ENCODE data around the gene PRLR. TPM values are rescaled to one million over a fixed set of nuclear protein-coding genes. Genes with fewer than 3 reads are reported as not detected.

Gene PRLR
- total and polyA plus RNA-seq, 4 donors = 1.4 to 13.7 (median 3.9) TPM

DNA sequence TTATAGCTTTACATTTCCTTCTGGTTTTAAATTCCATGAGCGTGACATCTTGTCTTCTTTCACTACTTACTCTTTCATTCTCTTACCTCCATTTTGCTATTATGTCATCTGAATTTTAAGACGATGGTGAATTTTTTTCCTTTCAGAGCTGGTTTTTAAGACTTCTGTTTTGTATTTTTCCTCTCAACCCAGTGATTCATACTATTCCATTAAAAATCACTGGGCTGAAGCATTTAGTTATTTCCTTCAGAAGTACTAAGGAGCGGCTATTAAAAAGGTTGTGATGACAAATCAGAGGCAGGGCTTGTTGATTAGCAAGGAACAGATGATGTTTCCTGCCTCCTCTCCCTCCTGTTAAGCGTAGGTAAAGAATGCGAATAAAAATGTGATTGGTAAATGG lies 199.0 kb downstream of the PRLR start:
- no peak for DNase-seq (ENCODE audit: low read depth in 4 of 6, low spot score in 6 of 6)
- no CpG with 5 or more reads among the region's 5 CpGs for WGBS (ENCODE audit: insufficient coverage)

DNA sequence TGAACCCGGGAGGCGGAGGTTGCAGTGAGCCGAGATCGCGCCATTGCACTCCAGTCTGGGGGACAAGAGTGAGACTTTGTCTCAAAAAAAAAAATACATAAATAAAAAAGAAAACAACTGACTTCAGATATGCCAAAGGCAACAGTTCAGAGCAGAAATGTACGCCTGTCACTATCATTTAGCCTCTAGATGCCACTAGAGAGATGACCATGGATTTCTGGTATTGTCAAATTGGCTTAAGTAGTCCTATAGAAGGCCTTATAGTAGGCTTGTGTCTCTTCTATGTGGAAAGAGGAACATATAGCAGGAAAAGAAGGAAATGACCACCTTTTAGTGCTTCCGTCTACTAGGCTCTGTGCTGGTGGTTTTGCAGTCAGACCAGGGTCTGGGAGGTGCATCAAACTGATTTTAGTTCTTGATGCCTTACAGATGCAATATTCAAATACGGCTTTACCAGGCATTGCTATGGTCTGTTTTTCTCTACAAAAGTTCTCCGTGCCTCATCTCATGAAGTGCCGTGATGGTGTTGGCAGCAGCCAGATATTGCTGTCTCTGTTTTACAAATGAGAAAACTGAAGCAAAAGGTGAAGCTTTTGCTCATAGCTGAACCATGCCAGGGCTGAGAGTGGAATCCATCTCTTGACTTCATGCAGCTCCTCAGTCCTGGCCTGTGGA lies 199.7 kb downstream of the PRLR start:
- H3K27me3 ChIP-seq (ENCODE audit: control insufficient read depth, insufficient read depth, low read length) = no peaks in the 10 kb centered on the region
- H3K36me3 ChIP-seq (ENCODE audit: control insufficient read depth, insufficient read depth, low read length) = no peaks in the 10 kb centered on the region
- H3K27ac ChIP-seq (ENCODE audit: low read depth, low read length) = no peak overlapping the region
- WGBS (ENCODE audit: insufficient coverage) = 44% methylated on average over 4 of the region's 10 CpGs
- no peak overlapping the region for H3K4me3 ChIP-seq (ENCODE audit: low read depth, low read length)
- no peaks in the 10 kb centered on the region for H3K4me1 ChIP-seq (ENCODE audit: control insufficient read depth, insufficient read depth, low read length)
- DNase-seq (ENCODE audit: low read depth in 4 of 6, low spot score in 6 of 6) = peak in 1 of 6 donors; percentile 23
- H3K9me3 ChIP-seq (ENCODE audit: control insufficient read depth, insufficient read depth, low read length) = no peaks in the 10 kb centered on the region

More for the DNA sequence above, 199.0 kb downstream of the PRLR start:
- no peaks in the 10 kb centered on the region for H3K9me3 ChIP-seq (ENCODE audit: control insufficient read depth, insufficient read depth, low read length)
- H3K4me3 ChIP-seq (ENCODE audit: low read depth, low read length) = no peak overlapping the region
- H3K36me3 ChIP-seq (ENCODE audit: control insufficient read depth, insufficient read depth, low read length) = no peaks in the 10 kb centered on the region
- no peaks in the 10 kb centered on the region for H3K4me1 ChIP-seq (ENCODE audit: control insufficient read depth, insufficient read depth, low read length)
- H3K27ac ChIP-seq (ENCODE audit: low read depth, low read length) = no peak overlapping the region
- no peaks in the 10 kb centered on the region for H3K27me3 ChIP-seq (ENCODE audit: control insufficient read depth, insufficient read depth, low read length)

DNA sequence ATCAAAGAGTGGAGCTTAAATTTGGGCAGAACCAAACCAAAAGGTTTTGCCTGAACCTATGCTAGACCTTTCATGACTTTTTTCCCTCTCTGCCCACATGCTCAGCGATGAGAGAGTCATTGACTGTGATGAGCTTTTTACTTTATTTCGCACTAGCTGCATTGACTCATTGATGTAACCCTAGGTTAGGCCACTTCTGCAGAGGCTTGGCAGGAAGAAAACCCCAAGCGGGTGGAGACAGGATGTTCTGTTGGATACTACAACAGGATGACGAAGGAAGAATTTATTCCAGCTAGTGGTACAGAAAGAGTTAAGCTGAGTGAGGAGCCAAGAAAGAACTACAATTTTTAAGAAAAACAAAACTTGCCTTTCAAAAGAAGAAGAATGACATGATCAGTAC lies 201.0 kb downstream of the PRLR start:
- Histone ChIP-seq H3K9me3 (ENCODE audit: control insufficient read depth, insufficient read depth, low read length) (no peaks in the 10 kb centered on the region), H3K4me3 (ENCODE audit: low read depth, low read length) (no peak overlapping the region), H3K27ac (ENCODE audit: low read depth, low read length) (no peak overlapping the region), H3K4me1 (ENCODE audit: control insufficient read depth, insufficient read depth, low read length) (no peaks in the 10 kb centered on the region), H3K36me3 (ENCODE audit: control insufficient read depth, insufficient read depth, low read length) (no peaks in the 10 kb centered on the region), H3K27me3 (ENCODE audit: control insufficient read depth, insufficient read depth, low read length) (no peaks in the 10 kb centered on the region)
- DNase-seq (ENCODE audit: low read depth in 4 of 6, low spot score in 6 of 6) = no peak
- no CpG with 5 or more reads among the region's 4 CpGs for WGBS (ENCODE audit: insufficient coverage)

DNA sequence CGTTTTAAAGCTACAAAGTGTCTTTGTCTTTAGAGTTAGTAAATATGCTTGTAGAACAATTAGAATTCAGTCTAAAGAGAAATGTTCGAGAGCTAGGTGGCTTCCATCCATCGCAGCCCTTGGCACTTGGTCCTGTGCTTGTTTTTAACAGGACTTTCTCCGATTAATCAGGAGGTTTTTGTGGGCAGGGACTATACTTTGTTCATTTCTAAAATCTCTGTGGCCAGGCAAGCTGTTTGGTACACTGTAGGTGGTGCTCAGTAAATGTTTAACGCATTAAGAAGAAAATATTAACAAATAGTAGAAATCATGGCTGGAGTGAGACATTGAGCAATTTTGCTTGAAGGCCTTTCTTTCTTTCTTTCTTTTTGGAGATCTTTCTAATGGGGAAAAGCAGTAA lies 203.3 kb downstream of the PRLR start:
- WGBS (ENCODE audit: insufficient coverage) = 79% methylated on average over 2 of the region's 5 CpGs

DNA sequence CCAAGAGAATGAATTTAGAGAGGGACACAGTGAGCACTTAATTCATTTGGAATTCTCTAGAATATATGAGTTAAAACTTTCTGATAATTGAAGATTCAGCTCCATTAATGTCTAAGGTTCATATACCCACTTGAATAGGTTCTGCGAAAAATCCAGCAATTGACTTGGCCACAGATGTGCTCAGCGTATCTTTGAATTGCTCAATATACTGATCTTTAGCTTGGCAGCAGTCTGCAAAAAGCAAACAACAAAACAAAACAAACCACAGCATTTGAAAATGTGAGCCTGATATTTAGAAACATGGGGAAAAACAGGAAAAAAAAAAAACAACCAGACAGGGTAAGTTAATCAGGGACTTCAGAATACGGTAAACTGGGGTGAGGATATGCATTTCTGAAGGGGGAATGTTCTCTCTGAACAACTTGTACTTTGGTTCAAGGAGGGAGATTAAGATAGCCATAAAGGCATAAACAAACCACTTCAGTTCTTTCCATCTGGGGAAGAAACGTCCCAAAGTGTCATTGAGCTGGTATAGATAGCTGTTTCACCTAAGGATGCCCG lies 203.9 kb downstream of the PRLR start:
- no peak overlapping the region for H3K27ac ChIP-seq (ENCODE audit: low read depth, low read length)
- DNase-seq (ENCODE audit: low read depth in 4 of 6, low spot score in 6 of 6) = no peak
- no peaks in the 10 kb centered on the region for H3K4me1 ChIP-seq (ENCODE audit: control insufficient read depth, insufficient read depth, low read length)
- H3K9me3 ChIP-seq (ENCODE audit: control insufficient read depth, insufficient read depth, low read length) = no peaks in the 10 kb centered on the region
- WGBS (ENCODE audit: insufficient coverage) = no CpG with 5 or more reads among the region's 5 CpGs
- no peaks in the 10 kb centered on the region for H3K36me3 ChIP-seq (ENCODE audit: control insufficient read depth, insufficient read depth, low read length)
- no peak overlapping the region for H3K4me3 ChIP-seq (ENCODE audit: low read depth, low read length)
- H3K27me3 ChIP-seq (ENCODE audit: control insufficient read depth, insufficient read depth, low read length) = no peaks in the 10 kb centered on the region

More for the DNA sequence above, 203.3 kb downstream of the PRLR start:
- Histone ChIP-seq H3K36me3 (ENCODE audit: control insufficient read depth, insufficient read depth, low read length) (no peaks in the 10 kb centered on the region), H3K27me3 (ENCODE audit: control insufficient read depth, insufficient read depth, low read length) (no peaks in the 10 kb centered on the region), H3K4me3 (ENCODE audit: low read depth, low read length) (no peak overlapping the region), H3K4me1 (ENCODE audit: control insufficient read depth, insufficient read depth, low read length) (no peaks in the 10 kb centered on the region), H3K9me3 (ENCODE audit: control insufficient read depth, insufficient read depth, low read length) (no peaks in the 10 kb centered on the region), H3K27ac (ENCODE audit: low read depth, low read length) (no peak overlapping the region)
- no peak for DNase-seq (ENCODE audit: low read depth in 4 of 6, low spot score in 6 of 6)

DNA sequence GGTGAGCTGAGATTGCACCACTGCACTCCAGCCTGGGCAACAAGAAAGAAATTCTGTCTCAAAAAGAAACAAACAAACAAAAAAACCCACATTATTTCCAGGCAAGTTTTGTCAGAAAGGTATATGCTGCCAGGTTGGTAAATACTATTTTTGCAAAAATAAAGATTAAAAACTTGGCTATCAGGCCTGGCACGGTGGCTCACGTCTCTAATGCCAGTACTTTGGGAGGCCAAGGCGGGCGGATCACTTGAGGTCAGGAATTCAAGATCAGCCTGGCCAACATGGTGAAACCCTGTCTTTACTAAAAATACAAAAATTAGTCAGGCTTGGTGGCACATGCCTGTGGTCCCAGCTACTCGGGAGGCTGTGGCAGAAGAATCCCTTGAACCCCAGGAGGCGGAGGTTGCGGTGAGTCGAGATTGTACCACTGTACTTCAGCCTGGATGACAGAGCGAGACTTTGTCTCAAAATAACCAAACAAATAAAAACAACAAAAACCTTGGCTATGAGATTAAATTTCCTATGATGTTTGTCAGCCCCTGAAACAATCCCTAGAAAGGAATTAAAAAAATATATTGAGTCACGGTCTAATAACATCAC lies 205.3 kb downstream of the PRLR start:
- Histone ChIP-seq H3K4me1 (ENCODE audit: control insufficient read depth, insufficient read depth, low read length) (no peaks in the 10 kb centered on the region), H3K4me3 (ENCODE audit: low read depth, low read length) (no peak overlapping the region), H3K27ac (ENCODE audit: low read depth, low read length) (no peak overlapping the region), H3K27me3 (ENCODE audit: control insufficient read depth, insufficient read depth, low read length) (no peaks in the 10 kb centered on the region), H3K9me3 (ENCODE audit: control insufficient read depth, insufficient read depth, low read length) (no peaks in the 10 kb centered on the region), H3K36me3 (ENCODE audit: control insufficient read depth, insufficient read depth, low read length) (no peaks in the 10 kb centered on the region)
- 91% methylated on average over 5 of the region's 10 CpGs for WGBS (ENCODE audit: insufficient coverage)
- no peak for DNase-seq (ENCODE audit: low read depth in 4 of 6, low spot score in 6 of 6)

DNA sequence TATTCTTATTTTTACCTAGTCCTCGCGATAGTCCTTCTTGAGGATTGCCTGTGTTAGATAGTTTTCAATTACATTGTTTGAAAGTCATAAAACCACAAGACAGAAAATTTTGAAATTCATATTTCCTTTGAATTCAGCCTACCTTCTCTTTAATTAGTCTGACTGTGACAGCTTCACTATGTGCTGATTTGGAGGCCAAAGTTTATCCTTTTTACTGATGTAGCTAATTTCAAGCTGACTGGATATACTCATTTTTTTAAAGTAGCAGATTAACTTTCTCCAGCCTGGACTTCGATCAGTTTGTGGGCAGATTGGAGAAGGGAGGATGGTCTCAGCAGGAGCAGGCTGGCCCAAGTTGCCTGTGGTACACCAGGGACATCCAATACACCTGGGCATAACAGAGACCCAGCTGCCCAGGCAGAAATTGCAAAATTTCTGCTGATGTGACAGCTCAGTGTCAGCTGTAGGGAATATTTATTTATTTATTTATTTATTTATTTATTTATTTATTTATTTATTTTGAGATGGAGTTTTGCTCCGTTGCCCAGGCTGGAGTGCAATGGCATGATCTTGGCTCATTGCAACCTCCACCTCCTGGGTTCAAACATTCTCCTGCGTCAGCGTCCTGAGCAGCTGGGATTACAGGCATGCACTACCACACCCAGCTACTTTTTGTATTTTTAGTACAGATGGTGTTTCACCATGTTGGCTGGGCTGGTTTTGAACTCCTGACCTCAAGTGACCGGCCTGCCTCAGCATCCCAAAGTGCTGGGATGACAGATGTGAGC lies 206.7 kb downstream of the PRLR start:
- H3K27ac ChIP-seq (ENCODE audit: low read depth, low read length) = no peak overlapping the region
- no peak for DNase-seq (ENCODE audit: low read depth in 4 of 6, low spot score in 6 of 6)
- WGBS (ENCODE audit: insufficient coverage) = 100% methylated on average over 1 of the region's 7 CpGs
- no peaks in the 10 kb centered on the region for H3K27me3 ChIP-seq (ENCODE audit: control insufficient read depth, insufficient read depth, low read length)
- no peaks in the 10 kb centered on the region for H3K9me3 ChIP-seq (ENCODE audit: control insufficient read depth, insufficient read depth, low read length)
- no peaks in the 10 kb centered on the region for H3K36me3 ChIP-seq (ENCODE audit: control insufficient read depth, insufficient read depth, low read length)
- H3K4me1 ChIP-seq (ENCODE audit: control insufficient read depth, insufficient read depth, low read length) = no peaks in the 10 kb centered on the region
- no peak overlapping the region for H3K4me3 ChIP-seq (ENCODE audit: low read depth, low read length)

DNA sequence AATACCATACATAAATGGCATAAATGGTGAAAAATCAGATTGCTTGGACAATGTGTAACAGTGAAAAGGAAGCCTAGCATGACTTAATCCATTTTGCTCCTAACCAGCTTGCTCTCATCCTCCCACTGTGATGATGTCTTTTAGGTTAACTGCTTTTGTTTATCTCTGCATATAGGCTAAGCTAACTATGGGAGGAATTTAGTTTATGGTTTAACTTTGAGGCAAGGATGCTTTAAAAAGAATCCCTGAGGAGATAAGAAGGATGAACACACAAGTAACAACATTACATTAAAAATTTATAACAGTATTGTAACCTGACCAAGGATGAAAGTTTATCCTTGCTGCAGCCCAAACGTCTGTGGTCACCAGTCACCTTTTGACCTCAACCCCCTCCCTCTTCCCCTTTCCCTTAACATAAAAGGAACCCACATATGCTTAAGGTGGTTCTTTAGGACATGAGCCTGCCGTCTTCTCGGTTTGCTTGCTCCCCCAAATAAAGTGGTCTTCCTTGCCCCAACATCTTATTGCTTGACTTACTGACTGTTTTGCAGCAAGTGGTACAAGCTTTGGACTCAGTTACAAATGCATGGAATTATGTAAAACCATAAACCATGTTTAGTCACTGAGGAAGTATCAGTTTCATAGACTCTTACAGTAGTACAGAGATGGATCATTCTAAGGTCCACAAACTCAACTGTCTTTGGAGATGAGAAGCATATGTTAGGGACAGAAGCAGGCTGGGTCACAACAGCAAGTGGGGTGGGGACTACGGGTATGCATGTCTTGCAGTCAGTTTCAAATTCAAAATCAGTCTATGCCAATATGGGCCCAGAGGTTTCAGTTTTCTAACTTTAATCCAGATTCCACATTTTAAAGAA lies 213.9 kb downstream of the PRLR start:
- no peaks in the 10 kb centered on the region for H3K36me3 ChIP-seq (ENCODE audit: control insufficient read depth, insufficient read depth, low read length)
- H3K9me3 ChIP-seq (ENCODE audit: control insufficient read depth, insufficient read depth, low read length) = no peaks in the 10 kb centered on the region
- no peak for DNase-seq (ENCODE audit: low read depth in 4 of 6, low spot score in 6 of 6)
- WGBS (ENCODE audit: insufficient coverage) = 61% methylated on average over 2 of the region's 4 CpGs
- H3K4me1 ChIP-seq (ENCODE audit: control insufficient read depth, insufficient read depth, low read length) = no peaks in the 10 kb centered on the region
- no peak overlapping the region for H3K4me3 ChIP-seq (ENCODE audit: low read depth, low read length)
- H3K27me3 ChIP-seq (ENCODE audit: control insufficient read depth, insufficient read depth, low read length) = no peaks in the 10 kb centered on the region
- no peak overlapping the region for H3K27ac ChIP-seq (ENCODE audit: low read depth, low read length)

DNA sequence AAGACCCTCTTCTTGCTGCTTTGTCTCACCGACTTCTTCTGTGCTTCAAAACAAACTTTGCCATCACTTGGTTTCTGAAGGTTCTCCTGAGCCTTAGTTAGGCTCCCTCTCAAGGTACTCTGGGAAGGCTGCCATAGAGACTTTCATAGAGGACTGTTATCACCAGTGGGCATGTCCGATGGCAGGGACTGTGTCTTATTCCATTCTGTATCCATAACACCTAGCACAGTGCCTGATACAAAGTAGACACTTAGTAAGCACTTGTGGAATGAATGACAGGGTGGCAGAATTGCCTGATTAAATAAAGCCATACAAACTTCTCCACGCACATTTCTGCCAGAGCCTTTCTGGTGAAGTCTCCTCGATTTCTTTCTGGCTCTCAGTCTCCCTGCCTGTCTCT lies 215.2 kb downstream of the PRLR start:
- Histone ChIP-seq H3K27ac (ENCODE audit: low read depth, low read length) (no peak overlapping the region), H3K4me1 (ENCODE audit: control insufficient read depth, insufficient read depth, low read length) (no peaks in the 10 kb centered on the region), H3K9me3 (ENCODE audit: control insufficient read depth, insufficient read depth, low read length) (no peaks in the 10 kb centered on the region), H3K4me3 (ENCODE audit: low read depth, low read length) (no peak overlapping the region), H3K36me3 (ENCODE audit: control insufficient read depth, insufficient read depth, low read length) (no peaks in the 10 kb centered on the region), H3K27me3 (ENCODE audit: control insufficient read depth, insufficient read depth, low read length) (no peaks in the 10 kb centered on the region)
- no peak for DNase-seq (ENCODE audit: low read depth in 4 of 6, low spot score in 6 of 6)
- 100% methylated on average over 1 of the region's 4 CpGs for WGBS (ENCODE audit: insufficient coverage)
